CD8-positive, alpha-beta memory T cell (primary cell): Measurements from ENCODE around the gene ERMARD. TPM values are rescaled to one million over a fixed set of nuclear protein-coding genes. Genes with fewer than 3 reads are reported as not detected.
A peak's percentile ranks its signal among the peaks of the same experiment; 100 is the strongest.

Source experiments
- CTCF ChIA-PET: fragments of 350-600 bp; sonication (Branson Sonifier 250); formaldehyde crosslinking; loops from one replicate; lab custom pipeline; 2021; ENCODE audit warnings: antibody characterized with exemption; lab: Charles Lee
- POLR2A ChIA-PET: fragments of 350-600 bp; sonication (Branson Sonifier 250); formaldehyde crosslinking; loops from one replicate; lab custom pipeline; 2021; ENCODE audit warnings: antibody characterized with exemption; lab: Charles Lee
- DNase-seq, 5 donors: peaks; one replicate each; pipeline versions ENCODE4 v3.0.0 to v3.0.0-alpha.2; 2020 to 2022; ENCODE audit warnings: mixed read lengths in 1 of 5
- H3K27ac ChIP-seq: one replicate; pipeline ENCODE4 v1.7.0; 2013; ENCODE audit warnings: low read depth, mild to moderate bottlenecking, low read length, moderate library complexity
- H3K27me3 ChIP-seq: 2 replicates; pipeline ENCODE4 v1.7.0; 2013; ENCODE audit warnings: low read length, mild to moderate bottlenecking; ENCODE audit not compliant: insufficient read depth, poor library complexity, severe bottlenecking
- H3K36me3 ChIP-seq: 2 replicates; pipeline ENCODE4 v1.7.0; 2013; ENCODE audit warnings: mild to moderate bottlenecking, low read length, moderate library complexity; ENCODE audit not compliant: insufficient read depth
- H3K4me1 ChIP-seq: 2 replicates; pipeline ENCODE4 v1.7.0; 2013; ENCODE audit warnings: mild to moderate bottlenecking, low read length, moderate library complexity; ENCODE audit not compliant: insufficient read depth
- H3K4me3 ChIP-seq: 2 replicates; pipeline ENCODE4 v1.7.0; 2013; ENCODE audit warnings: mild to moderate bottlenecking, low read length
- H3K9me3 ChIP-seq: 2 replicates; pipeline ENCODE4 v1.7.0; 2013; ENCODE audit warnings: mild to moderate bottlenecking, low read length
- H3K27ac Mint-ChIP-seq, 8 donors: one replicate each; pipeline ENCODE4 v1.8.0; 2020 to 2021; ENCODE audit warnings: mixed read lengths in 8 of 8, mild to moderate bottlenecking in 6 of 8, inconsistent platforms in 3 of 8, moderate library complexity in 3 of 8
- H3K27me3 Mint-ChIP-seq, 2 donors: one replicate each; pipeline ENCODE4 v1.8.0; 2020 to 2021; ENCODE audit warnings: mixed read lengths in 2 of 2, mild to moderate bottlenecking in 1 of 2, moderate library complexity in 1 of 2
- H3K36me3 Mint-ChIP-seq, 3 donors: one replicate each; pipeline ENCODE4 v1.8.0; 2020 to 2021; ENCODE audit warnings: mixed read lengths in 3 of 3, inconsistent platforms in 1 of 3, mild to moderate bottlenecking in 1 of 3
- H3K4me1 Mint-ChIP-seq, 3 donors: one replicate each; pipeline ENCODE4 v1.8.0; 2020 to 2021; ENCODE audit warnings: mixed read lengths in 3 of 3, inconsistent platforms in 1 of 3, mild to moderate bottlenecking in 1 of 3
- H3K4me3 Mint-ChIP-seq, 7 donors: one replicate each; pipeline ENCODE4 v1.8.0; 2020 to 2021; ENCODE audit warnings: mixed read lengths in 7 of 7, mild to moderate bottlenecking in 6 of 7, moderate library complexity in 4 of 7, inconsistent platforms in 2 of 7
- H3K9me3 Mint-ChIP-seq, 5 donors: one replicate each; pipeline ENCODE4 v1.8.0; 2020 to 2022; ENCODE audit warnings: mixed read lengths in 5 of 5, mild to moderate bottlenecking in 3 of 5, moderate library complexity in 2 of 5, inconsistent platforms in 1 of 5
- polyA plus RNA-seq: library from polyadenylated mRNA; unstranded; fragments of 300-500 nt; fragmentation: Illumina TruSeq; gene quantifications from one replicate; pipeline ENCODE4 v1.2.3, GENCODE V29; 2021
- total RNA-seq, 2 experiments: library from RNA; stranded (reverse); gene quantifications; one replicate each; pipeline ENCODE4 v1.2.3, GENCODE V29; 2021

The ERMARD gene
- total and polyA plus RNA-seq, 3 experiments from 2014 or later = 12.1 to 27.9 (median 26.2) TPM

DNA sequence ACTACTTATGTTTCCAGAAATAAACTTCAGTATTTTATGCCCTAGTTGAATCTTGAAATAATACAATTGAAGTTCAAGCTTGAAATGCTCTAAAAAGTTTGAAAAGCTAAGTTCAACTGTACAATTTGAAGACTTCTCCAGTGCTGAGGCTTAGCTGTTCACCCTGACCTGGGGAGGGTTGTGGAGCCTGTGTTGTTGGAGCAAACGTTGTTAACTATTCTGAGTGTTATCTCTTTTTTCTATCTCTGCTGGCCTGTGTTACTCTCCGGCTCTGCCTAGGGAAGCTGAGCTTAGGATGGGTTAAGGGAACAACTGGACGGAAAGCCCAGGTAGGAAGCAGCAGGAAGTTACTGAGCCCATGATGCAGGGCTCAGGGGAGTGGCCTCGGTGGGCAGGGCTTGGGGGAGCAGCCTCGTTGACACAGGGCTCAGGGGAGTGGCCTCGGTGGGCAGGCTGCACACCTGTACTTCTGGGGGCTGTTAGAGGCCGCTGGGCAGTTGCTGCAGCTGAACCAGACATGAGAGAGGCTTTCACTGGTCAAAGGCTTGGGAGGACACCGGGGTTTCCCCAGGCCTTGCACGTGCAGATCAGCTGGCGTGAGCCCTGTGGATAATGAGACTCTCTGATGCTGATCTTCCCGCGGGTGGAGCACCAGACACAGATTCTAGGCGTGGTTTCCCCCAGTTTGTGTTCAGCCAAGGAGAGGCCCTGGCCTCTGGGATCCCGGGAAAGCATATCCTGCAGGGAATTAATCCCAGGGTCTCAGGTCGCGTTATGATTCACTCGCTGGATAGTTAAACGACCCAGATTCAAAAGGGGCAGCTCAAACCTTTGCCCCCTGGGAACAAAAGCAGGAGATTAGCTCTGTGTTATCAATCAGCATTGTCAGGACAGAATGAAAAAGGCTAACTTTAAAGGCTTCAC is 58.9 kb downstream of the ERMARD start:
- H3K27ac ChIP-seq = no peak overlapping the region
- Mint-ChIP-seq H3K4me1 (peaks cover 27 to 42% (median 31%) of the 10 kb centered on the region in 3 donors), H3K27ac (peak overlapping the region in 1 of 8 donors; percentile 50), H3K4me3 (no peak overlapping the region), H3K27me3 (peaks cover 1 to 17% of the 10 kb centered on the region in 2 donors), H3K36me3 (no peaks in the 10 kb centered on the region), H3K9me3 (peaks cover 0 to 7% (median 5%) of the 10 kb centered on the region in 5 donors)
- H3K27me3 ChIP-seq = no peaks in the 10 kb centered on the region
- CTCF ChIA-PET = no interaction called here
- POLR2A ChIA-PET = no interaction called here
- no peak for DNase-seq
- H3K4me1 ChIP-seq = peaks cover 33% of the 10 kb centered on the region
- peaks cover 4% of the 10 kb centered on the region for H3K9me3 ChIP-seq
- H3K36me3 ChIP-seq = no peaks in the 10 kb centered on the region
- H3K4me3 ChIP-seq = no peak overlapping the region

DNA sequence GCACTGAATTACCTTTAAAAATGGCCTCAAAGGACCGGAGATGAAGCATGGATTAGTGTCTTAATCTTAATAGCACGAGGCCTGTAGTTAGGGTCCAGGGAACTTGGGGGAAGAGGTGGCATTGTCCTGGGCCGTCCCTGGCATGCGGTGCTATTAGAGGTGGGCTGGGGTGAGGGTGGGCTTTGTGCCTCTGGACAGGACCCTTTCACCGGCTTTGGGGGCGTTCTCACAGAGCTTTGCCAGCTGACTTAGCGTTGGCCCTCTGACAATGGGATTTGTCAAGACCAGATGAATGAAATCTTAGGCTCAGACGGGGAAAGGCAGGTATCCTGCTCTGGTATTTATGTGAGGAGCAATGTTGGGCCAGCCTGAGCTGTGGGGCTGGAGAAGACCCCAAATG is 59.6 kb downstream of the ERMARD start:
- Mint-ChIP-seq H3K27me3 (peaks cover 1 to 22% of the 10 kb centered on the region in 2 donors), H3K36me3 (peaks cover 0 to under 1% (median 0%) of the 10 kb centered on the region in 3 donors), H3K27ac (no peak overlapping the region), H3K4me3 (no peak overlapping the region), H3K9me3 (peaks cover under 1 to 5% (median 4%) of the 10 kb centered on the region in 5 donors), H3K4me1 (peaks cover 19 to 34% (median 23%) of the 10 kb centered on the region in 3 donors)
- Histone ChIP-seq H3K4me1 (peaks cover 25% of the 10 kb centered on the region), H3K9me3 (peaks cover 3% of the 10 kb centered on the region), H3K27ac (no peak overlapping the region), H3K4me3 (no peak overlapping the region), H3K27me3 (no peaks in the 10 kb centered on the region), H3K36me3 (no peaks in the 10 kb centered on the region)
- no peak for DNase-seq
- ChIA-PET POLR2A (no interaction called here), CTCF (no interaction called here)

DNA sequence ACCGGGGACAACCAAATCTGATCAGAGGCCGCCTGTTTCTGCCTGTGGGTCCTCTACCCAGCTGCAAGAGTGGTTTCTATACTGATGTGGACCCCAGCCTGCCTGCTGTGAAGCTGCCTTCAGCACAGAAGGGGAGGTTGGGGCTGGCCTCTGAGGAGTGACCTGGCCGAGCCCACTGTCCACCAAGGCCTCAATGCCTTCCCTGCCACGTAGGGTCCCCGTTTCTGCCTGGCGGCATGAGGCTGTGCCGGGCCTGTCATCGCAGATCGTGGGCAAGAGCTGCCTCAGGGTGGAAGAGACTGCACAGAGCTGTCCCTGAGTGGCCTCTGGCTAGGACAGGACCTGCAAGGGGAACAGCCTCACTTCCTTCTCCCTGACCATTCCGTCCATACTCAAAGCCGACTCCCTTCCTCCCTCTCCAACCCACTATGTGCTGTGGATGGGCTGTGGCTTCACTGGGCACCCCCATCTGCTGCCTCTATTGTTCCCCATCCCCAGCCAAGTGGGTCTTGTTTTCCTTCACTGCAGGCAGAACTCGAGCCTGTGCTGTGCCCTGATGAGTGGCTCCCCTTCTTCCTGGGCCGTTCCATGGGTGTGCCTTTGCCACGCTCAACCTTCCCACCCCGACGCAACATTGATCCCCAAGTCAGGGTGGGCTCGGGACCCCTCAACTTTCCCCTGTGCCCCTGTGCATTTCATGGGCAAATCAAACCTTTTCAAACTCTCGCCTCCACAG is 60.3 kb downstream of the ERMARD start:
- no peak for DNase-seq
- Histone ChIP-seq H3K4me3 (no peak overlapping the region), H3K9me3 (no peaks in the 10 kb centered on the region), H3K36me3 (no peaks in the 10 kb centered on the region), H3K27me3 (no peaks in the 10 kb centered on the region), H3K27ac (no peak overlapping the region), H3K4me1 (peaks cover 19% of the 10 kb centered on the region)
- Mint-ChIP-seq H3K27ac (no peak overlapping the region), H3K9me3 (peaks cover 3 to 5% (median 3%) of the 10 kb centered on the region in 5 donors), H3K36me3 (peaks cover 0 to 3% (median 0%) of the 10 kb centered on the region in 3 donors), H3K4me3 (no peak overlapping the region), H3K4me1 (peaks cover 13 to 28% (median 17%) of the 10 kb centered on the region in 3 donors), H3K27me3 (peaks cover 1 to 26% of the 10 kb centered on the region in 2 donors)
- CTCF ChIA-PET = no interaction called here
- POLR2A ChIA-PET = no interaction called here

DNA sequence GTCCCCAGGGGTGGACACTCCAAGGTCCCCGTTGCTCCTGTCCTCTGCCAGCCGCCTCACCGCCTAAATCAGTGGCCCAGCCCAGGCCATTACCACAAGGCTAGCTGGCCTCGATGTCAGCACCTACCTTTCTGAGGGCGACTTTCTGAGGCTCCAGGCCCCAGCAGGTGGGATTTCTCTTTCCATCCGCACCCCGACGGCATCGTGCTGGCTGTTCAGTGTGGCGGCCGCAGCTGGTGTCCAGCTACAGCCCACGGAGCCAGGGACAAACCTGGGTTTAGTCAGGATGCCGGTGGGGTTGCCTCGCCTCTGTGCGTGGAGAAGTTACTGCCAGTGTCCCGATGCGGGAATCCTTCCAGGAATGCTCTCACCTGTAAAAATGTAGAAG is 60.8 kb downstream of the ERMARD start:
- Mint-ChIP-seq H3K4me1 (peaks cover 8 to 23% (median 14%) of the 10 kb centered on the region in 3 donors), H3K36me3 (peaks cover 0 to 3% (median 0%) of the 10 kb centered on the region in 3 donors), H3K4me3 (no peak overlapping the region), H3K27ac (no peak overlapping the region), H3K27me3 (peaks cover 1 to 32% of the 10 kb centered on the region in 2 donors), H3K9me3 (peaks cover 3 to 8% (median 3%) of the 10 kb centered on the region in 5 donors)
- peaks cover 16% of the 10 kb centered on the region for H3K4me1 ChIP-seq
- no peak for DNase-seq
- ChIA-PET POLR2A (no interaction called here), CTCF (no interaction called here)
- no peak overlapping the region for H3K4me3 ChIP-seq
- H3K36me3 ChIP-seq = no peaks in the 10 kb centered on the region
- H3K27ac ChIP-seq = no peak overlapping the region
- no peaks in the 10 kb centered on the region for H3K27me3 ChIP-seq
- H3K9me3 ChIP-seq = no peaks in the 10 kb centered on the region

DNA sequence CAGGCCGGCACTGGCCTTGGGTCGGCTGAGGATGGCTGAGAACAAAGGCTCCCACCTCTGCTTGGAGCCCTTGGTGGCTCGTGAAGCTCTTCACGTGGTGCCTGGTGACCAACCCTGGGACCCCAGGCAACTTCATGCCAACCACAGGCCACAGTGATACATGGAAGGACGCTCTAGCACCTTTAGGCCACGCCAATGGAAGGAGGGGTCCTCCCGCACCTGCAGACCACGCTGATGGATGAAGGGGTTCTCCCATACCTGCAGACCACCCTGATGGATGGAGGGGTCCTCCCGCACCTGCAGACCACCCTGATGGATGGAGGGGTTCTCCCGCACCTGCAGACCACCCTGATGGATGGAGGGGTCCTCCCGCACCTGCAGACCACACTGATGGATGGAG is 62.5 kb downstream of the ERMARD start:
- peaks cover 3 to 48% of the 10 kb centered on the region in 2 donors for H3K27me3 Mint-ChIP-seq
- CTCF ChIA-PET = interaction anchor here (0.7 kb wide), 1 partner anchor 24 kb away, joined by 4 read pairs; no protein-coding TSS in a partner anchor
- H3K36me3 ChIP-seq = no peaks in the 10 kb centered on the region
- H3K4me3 ChIP-seq = no peak overlapping the region
- POLR2A ChIA-PET = no interaction called here
- H3K27ac ChIP-seq = no peak overlapping the region
- H3K4me1 ChIP-seq = no peaks in the 10 kb centered on the region
- H3K4me3 Mint-ChIP-seq = no peak overlapping the region
- H3K36me3 Mint-ChIP-seq = peaks cover 0 to 3% (median 0%) of the 10 kb centered on the region in 3 donors
- no peaks in the 10 kb centered on the region for H3K27me3 ChIP-seq
- no peak overlapping the region for H3K27ac Mint-ChIP-seq
- H3K4me1 Mint-ChIP-seq = peaks cover 0 to 12% (median 7%) of the 10 kb centered on the region in 3 donors
- no peaks in the 10 kb centered on the region for H3K9me3 ChIP-seq
- DNase-seq = no peak
- H3K9me3 Mint-ChIP-seq = peaks cover 3 to 8% (median 3%) of the 10 kb centered on the region in 5 donors

DNA sequence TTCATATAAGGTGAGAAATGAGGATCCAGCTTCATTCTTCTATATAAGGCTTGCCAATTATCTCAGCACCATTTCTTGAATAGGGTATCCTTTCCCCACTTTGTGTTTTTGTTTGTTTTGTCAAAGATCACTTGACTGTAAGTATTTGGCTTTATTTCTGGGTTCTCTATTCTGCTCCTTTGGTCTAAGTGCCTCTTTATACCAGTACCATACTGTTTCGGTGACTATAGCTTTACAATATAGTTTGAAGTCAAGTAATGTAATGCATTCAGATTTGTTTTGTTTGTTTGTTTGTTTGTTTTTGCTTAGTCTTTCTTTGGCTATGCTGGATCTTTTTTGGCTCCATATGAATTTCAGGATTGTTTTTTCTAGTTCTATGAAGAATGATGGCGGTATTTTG is 64.6 kb downstream of the ERMARD start:
- H3K36me3 Mint-ChIP-seq = peaks cover 0 to 3% (median 0%) of the 10 kb centered on the region in 3 donors
- H3K27me3 Mint-ChIP-seq = peaks cover 4 to 58% of the 10 kb centered on the region in 2 donors
- H3K36me3 ChIP-seq = no peaks in the 10 kb centered on the region
- H3K4me1 ChIP-seq = no peaks in the 10 kb centered on the region
- H3K27me3 ChIP-seq = no peaks in the 10 kb centered on the region
- no peak for DNase-seq
- H3K4me3 ChIP-seq = no peak overlapping the region
- POLR2A ChIA-PET = no interaction called here
- no peaks in the 10 kb centered on the region for H3K4me1 Mint-ChIP-seq
- peaks cover 3 to 8% (median 3%) of the 10 kb centered on the region in 5 donors for H3K9me3 Mint-ChIP-seq
- no peak overlapping the region for H3K27ac Mint-ChIP-seq
- no peaks in the 10 kb centered on the region for H3K9me3 ChIP-seq
- no peak overlapping the region for H3K4me3 Mint-ChIP-seq
- no peak overlapping the region for H3K27ac ChIP-seq
- CTCF ChIA-PET = interaction anchor here (1.3 kb wide), 1 partner anchor 9 kb away, joined by 3 read pairs; no protein-coding TSS in a partner anchor

DNA sequence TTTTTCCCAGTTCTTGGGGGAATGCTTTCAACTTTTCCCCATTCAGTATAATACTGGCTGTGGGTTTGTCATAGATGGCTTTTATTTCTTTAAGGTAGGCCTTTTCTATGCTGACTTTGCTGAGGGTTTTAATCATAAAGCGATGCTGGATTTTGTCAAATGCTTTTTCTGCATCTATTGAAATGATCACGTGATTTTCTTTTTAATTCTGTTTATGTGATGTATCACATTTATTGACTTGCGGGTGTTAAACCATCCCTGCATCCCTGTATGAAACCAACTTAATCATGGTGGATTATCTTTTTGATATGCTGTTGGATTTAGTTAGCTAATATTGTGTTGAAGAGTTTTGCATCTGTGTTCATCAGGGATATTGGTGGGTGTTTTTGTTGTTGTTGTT is 65.6 kb downstream of the ERMARD start:
- no peaks in the 10 kb centered on the region for H3K4me1 ChIP-seq
- no peaks in the 10 kb centered on the region for H3K4me1 Mint-ChIP-seq
- H3K27me3 ChIP-seq = no peaks in the 10 kb centered on the region
- CTCF ChIA-PET = interaction anchor here (1.3 kb wide), 1 partner anchor 10 kb away, joined by 3 read pairs; no protein-coding TSS in a partner anchor
- DNase-seq = no peak
- H3K4me3 Mint-ChIP-seq = no peak overlapping the region
- peaks cover 3 to 8% (median 3%) of the 10 kb centered on the region in 5 donors for H3K9me3 Mint-ChIP-seq
- POLR2A ChIA-PET = interaction anchor here (0.6 kb wide), 1 partner anchor 13 kb away, joined by 10 read pairs; no protein-coding TSS in a partner anchor
- no peak overlapping the region for H3K27ac ChIP-seq
- no peak overlapping the region for H3K27ac Mint-ChIP-seq
- no peak overlapping the region for H3K4me3 ChIP-seq
- H3K9me3 ChIP-seq = no peaks in the 10 kb centered on the region
- peaks cover 0 to 3% (median 0%) of the 10 kb centered on the region in 3 donors for H3K36me3 Mint-ChIP-seq
- H3K36me3 ChIP-seq = no peaks in the 10 kb centered on the region
- peaks cover 4 to 62% of the 10 kb centered on the region in 2 donors for H3K27me3 Mint-ChIP-seq
